ENCODE results near the gene WASHC1. TPM values are rescaled to one million over a fixed set of nuclear protein-coding genes. Genes with fewer than 3 reads are reported as not detected.

Gene WASHC1
- total and polyA plus RNA-seq, 9 of the 15 experiments (the other 6 are each of a cell fraction or from before 2014, with no cell fraction given) = 0.21 to 25.6 (median 11.0) TPM

Other genes with a start within 250 kb of the WASHC1 start
- 0.59 and 1.0 TPM in 2 replicates for gene FOXD4, start 89.0 kb upstream of the WASHC1 start, total RNA-seq (2014; rRNA removed)
- 0.18 and 0.26 TPM in 2 replicates for gene FOXD4, start 89.0 kb upstream of the WASHC1 start, total RNA-seq (2014; rRNA removed; fragmentation: Illumina TruSeq; extraction: Trizol)
- 0.47 and 0.87 TPM in 2 replicates for gene FOXD4, start 89.0 kb upstream of the WASHC1 start, total RNA-seq (2015; rRNA removed; fragmentation: Illumina TruSeq; extraction: Trizol)
- gene FOXD4, start 89.0 kb upstream of the WASHC1 start, total RNA-seq (2021) = 0.76 and 1.0 TPM in 2 replicates
- 0.41 and 0.74 TPM in 2 replicates for gene FOXD4, start 89.0 kb upstream of the WASHC1 start, polyA plus RNA-seq (2011; rRNA removed)
- gene FOXD4, start 89.0 kb upstream of the WASHC1 start, polyA plus RNA-seq (2014; fragmentation: Illumina TruSeq; extraction: Trizol) = 0.45 and 0.60 TPM in 2 replicates
- gene FOXD4, start 89.0 kb upstream of the WASHC1 start, polyA plus RNA-seq (2014; fragmentation: Nextera tagmentation; extraction: Ambion mirVana) = under 1 TPM in 1 of 2 experiments, not detected in 1; 0.06 TPM
- gene FOXD4, start 89.0 kb upstream of the WASHC1 start, polyA plus RNA-seq (2014; rRNA removed) = 0.81 and 1.6 TPM in 2 replicates
- gene ZNG1A, start 149.6 kb upstream of the WASHC1 start, total RNA-seq (2014; rRNA removed) = 17.6 and 20.7 TPM in 2 replicates
- gene ZNG1A, start 149.6 kb upstream of the WASHC1 start, total RNA-seq (2014; rRNA removed; fragmentation: Illumina TruSeq; extraction: Trizol) = 43.4 and 50.2 TPM in 2 replicates
- gene ZNG1A, start 149.6 kb upstream of the WASHC1 start, total RNA-seq (2015; rRNA removed; fragmentation: Illumina TruSeq; extraction: Trizol) = 35.4 and 39.7 TPM in 2 replicates
- gene ZNG1A, start 149.6 kb upstream of the WASHC1 start, total RNA-seq (2021) = 29.0 and 30.1 TPM in 2 replicates
- 24.2 and 31.2 TPM in 2 replicates for gene ZNG1A, start 149.6 kb upstream of the WASHC1 start, polyA plus RNA-seq (2011; rRNA removed)
- gene ZNG1A, start 149.6 kb upstream of the WASHC1 start, polyA plus RNA-seq (2014; fragmentation: Illumina TruSeq; extraction: Trizol) = 37.1 and 41.7 TPM in 2 replicates
- 10 to 100 TPM; 78.1 to 90.6 TPM for gene ZNG1A, start 149.6 kb upstream of the WASHC1 start, polyA plus RNA-seq (2014; fragmentation: Nextera tagmentation; extraction: Ambion mirVana)
- gene ZNG1A, start 149.6 kb upstream of the WASHC1 start, polyA plus RNA-seq (2014; rRNA removed) = 34.9 and 42.9 TPM in 2 replicates
- 25.1 and 33.4 TPM in 2 replicates for gene DOCK8, start 185.4 kb upstream of the WASHC1 start, total RNA-seq (2014; rRNA removed)
- 27.3 and 28.7 TPM in 2 replicates for gene DOCK8, start 185.4 kb upstream of the WASHC1 start, total RNA-seq (2014; rRNA removed; fragmentation: Illumina TruSeq; extraction: Trizol)
- gene DOCK8, start 185.4 kb upstream of the WASHC1 start, total RNA-seq (2015; rRNA removed; fragmentation: Illumina TruSeq; extraction: Trizol) = 32.4 and 34.3 TPM in 2 replicates
- gene DOCK8, start 185.4 kb upstream of the WASHC1 start, total RNA-seq (2021) = 49.4 and 53.8 TPM in 2 replicates
- gene DOCK8, start 185.4 kb upstream of the WASHC1 start, polyA plus RNA-seq (2011; rRNA removed) = 15.3 and 34.5 TPM in 2 replicates
- 30.9 and 32.8 TPM in 2 replicates for gene DOCK8, start 185.4 kb upstream of the WASHC1 start, polyA plus RNA-seq (2014; fragmentation: Illumina TruSeq; extraction: Trizol)
- 10 to 100 TPM; 14.4 to 14.5 TPM for gene DOCK8, start 185.4 kb upstream of the WASHC1 start, polyA plus RNA-seq (2014; fragmentation: Nextera tagmentation; extraction: Ambion mirVana)
- 19.6 and 23.4 TPM in 2 replicates for gene DOCK8, start 185.4 kb upstream of the WASHC1 start, polyA plus RNA-seq (2014; rRNA removed)

Data from K562 (cell line).